ENCODE data around the gene ZC3H4. TPM values are rescaled to one million over a fixed set of nuclear protein-coding genes. Genes with fewer than 3 reads are reported as not detected.
A peak's percentile ranks its signal among the peaks of the same experiment; 100 is the strongest.
"Not testable (repeated sequence)": the region's sequence is repeated elsewhere in the genome, so short reads cannot be mapped to it uniquely, and the experiment has no call there.

The ZC3H4 gene
- total RNA-seq, 6 experiments from 2014 or later, result 8.3 to 19.1 (median 15.1) TPM

DNA sequence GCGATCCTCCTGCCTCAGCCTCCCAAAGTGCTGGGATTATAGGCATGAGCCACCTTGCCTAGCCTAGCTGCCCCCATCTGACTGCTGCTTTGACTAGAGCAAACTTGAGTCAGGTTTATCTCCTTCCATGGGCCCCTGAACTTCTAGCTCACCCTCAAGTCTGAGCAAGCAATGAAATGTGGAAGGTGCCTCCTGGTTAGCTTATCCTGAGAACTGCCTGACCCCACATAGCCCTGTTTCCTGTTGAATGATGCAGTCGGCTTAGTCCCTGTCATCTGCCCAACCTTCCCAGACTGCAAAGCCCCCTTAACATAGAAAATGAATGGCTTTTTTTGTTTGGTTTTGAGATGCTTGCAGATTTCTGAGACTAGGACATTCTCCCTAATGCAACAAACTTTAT is 56.2 kb downstream of the ZC3H4 start:
- H3K27ac ChIP-seq, result no peak overlapping the region
- H3K4me3 ChIP-seq, result no peak overlapping the region
- intact Hi-C loops (cut with DNase I), result no loop called here
- no peaks in the 10 kb centered on the region for H3K36me3 ChIP-seq
- no peak for TF ChIP-seq POLR2A (IDR thresholded peaks at IDR 0.05)
- TF ChIP-seq CTCF (IDR thresholded peaks at IDR 0.05), result no peak
- no CpG with 5 or more reads among the region's 2 CpGs for WGBS (ENCODE audit: insufficient coverage, low coverage, low lambda C conversion rate, missing lambda C conversion rate)
- H3K4me1 ChIP-seq, result peaks cover 0 to 8% (median 0%) of the 10 kb centered on the region in 4 donors
- H3K27me3 ChIP-seq, result no peaks in the 10 kb centered on the region
- H3K9me3 ChIP-seq, result no peaks in the 10 kb centered on the region
- DNase-seq (no peak), ATAC-seq (no peak)

DNA sequence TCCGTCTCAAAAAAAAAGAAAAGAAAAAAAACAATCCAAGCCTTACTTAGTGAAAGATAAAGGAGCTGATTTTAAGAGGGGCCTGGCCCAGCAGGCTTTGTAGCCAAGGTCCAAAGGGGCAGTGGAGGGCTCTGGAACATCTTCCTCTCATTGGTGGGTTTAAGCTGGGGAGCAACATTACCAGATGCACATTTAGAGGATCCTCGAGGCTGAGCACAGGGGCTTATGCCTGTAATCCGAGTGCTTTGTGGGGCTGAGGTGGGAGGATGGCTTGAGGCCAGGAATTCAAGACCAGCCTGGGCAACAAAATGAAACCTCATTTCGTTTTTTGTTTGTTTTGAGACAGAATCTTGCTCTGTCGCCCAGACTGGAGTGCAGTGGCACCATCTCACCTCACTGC is 57.2 kb downstream of the ZC3H4 start:
- Histone ChIP-seq H3K27me3 (no peaks in the 10 kb centered on the region), H3K4me3 (no peak overlapping the region), H3K4me1 (peaks cover 0 to 8% (median 0%) of the 10 kb centered on the region in 4 donors), H3K36me3 (no peaks in the 10 kb centered on the region), H3K27ac (no peak overlapping the region), H3K9me3 (no peaks in the 10 kb centered on the region)
- ATAC-seq, result no peak
- 52% methylated on average over 3 of the region's 5 CpGs for whole genome bisulfite sequencing (ENCODE audit: insufficient coverage, low coverage, low lambda C conversion rate, missing lambda C conversion rate)
- intact Hi-C loops (cut with DNase I), result no loop called here
- TF ChIP-seq CTCF (IDR thresholded peaks at IDR 0.05), result no peak
- TF ChIP-seq POLR2A (IDR thresholded peaks at IDR 0.05), result no peak
- DNase-seq, result no peak

- 73% methylated on average over 3 of the region's 3 CpGs for WGBS (ENCODE audit: insufficient coverage, low coverage, low lambda C conversion rate, missing lambda C conversion rate)
- H3K36me3 ChIP-seq; DNase-seq; H3K4me3 ChIP-seq; H3K27me3 ChIP-seq; H3K9me3 ChIP-seq; H3K4me1 ChIP-seq; ATAC-seq; intact Hi-C loops (cut with DNase I); H3K27ac ChIP-seq: not testable (repeated sequence)
These were observed 63.0 kb downstream of the ZC3H4 start for GRCh38 chr19:47050562-47050961.

GRCh38 chr19:47049307-47049700 is 64.3 kb downstream of the ZC3H4 start:
- no peak for ATAC-seq
- Histone ChIP-seq H3K4me3 (peak overlapping the region in 1 of 3 donors; percentile 22), H3K36me3 (no peaks in the 10 kb centered on the region), H3K9me3 (no peaks in the 10 kb centered on the region), H3K27me3 (no peaks in the 10 kb centered on the region), H3K27ac (no peak overlapping the region), H3K4me1 (no peaks in the 10 kb centered on the region)
- WGBS (ENCODE audit: insufficient coverage, low coverage, low lambda C conversion rate, missing lambda C conversion rate), result 43% methylated on average over 6 of the region's 9 CpGs
- intact Hi-C loops (cut with DNase I), result no loop called here
- TF ChIP-seq POLR2A (IDR thresholded peaks at IDR 0.05) (no peak), CTCF (IDR thresholded peaks at IDR 0.05) (no peak)
- DNase-seq, result no peak

DNA sequence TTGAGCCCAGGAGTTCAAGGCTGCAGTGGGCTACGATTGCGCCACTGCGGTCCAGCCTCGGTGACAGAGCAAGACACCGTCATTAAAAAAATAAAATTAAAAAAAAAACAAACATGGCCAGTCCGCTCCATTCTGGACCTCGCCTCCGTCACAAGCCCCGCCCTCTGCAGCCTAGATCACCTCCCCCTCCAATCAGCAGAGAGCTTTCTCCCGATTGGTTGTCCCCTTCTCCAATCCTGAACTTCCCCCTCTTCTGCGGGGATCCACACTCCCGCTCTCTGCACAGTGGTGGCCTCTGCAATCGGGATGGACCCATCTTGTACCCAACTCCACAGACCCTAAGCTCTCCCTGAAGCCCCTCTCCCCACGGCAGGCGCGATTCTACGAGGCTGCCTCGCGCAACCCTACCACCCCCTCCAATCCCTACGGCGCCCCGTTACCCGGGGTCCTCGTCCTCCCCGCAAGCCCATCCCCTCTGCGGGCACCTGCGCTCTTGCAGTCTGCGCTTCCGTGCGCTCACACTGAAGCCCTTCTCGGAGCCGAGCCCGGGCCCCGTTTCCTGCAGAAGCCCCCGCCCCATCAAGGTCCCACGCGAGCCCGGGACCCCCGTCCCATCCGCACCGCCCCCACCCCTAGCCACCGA is 65.7 kb downstream of the ZC3H4 start:
- no peaks in the 10 kb centered on the region for H3K27me3 ChIP-seq
- peak overlapping the region; percentile 90 to 97 (median 96) for H3K4me3 ChIP-seq
- H3K27ac ChIP-seq, result peak overlapping the region; percentile 9 to 56 (median 43)
- H3K9me3 ChIP-seq, result no peaks in the 10 kb centered on the region
- no peaks in the 10 kb centered on the region for H3K4me1 ChIP-seq
- 11% methylated on average over 13 of the region's 42 CpGs for WGBS (ENCODE audit: insufficient coverage, low coverage, low lambda C conversion rate, missing lambda C conversion rate)
- ATAC-seq, result peak; percentile 67 to 81 (median 74)
- intact Hi-C loops (cut with DNase I), result no loop called here
- TF ChIP-seq POLR2A (IDR thresholded peaks at IDR 0.05) (no peak), CTCF (IDR thresholded peaks at IDR 0.05) (no peak)
- DNase-seq, result peak; percentile 78 to 81 (median 78)
- no peaks in the 10 kb centered on the region for H3K36me3 ChIP-seq
